Stimulated activated CD4-positive, alpha-beta T cell treated with anti-CD3 and anti-CD28 coated beads, Interleukin-1b, Interleukin-23, amount 100 ng/mL, for 1 hour (primary cell): ENCODE data around the gene CAPN5.
"Not testable (repeated sequence)": the region's sequence is repeated elsewhere in the genome, so short reads cannot be mapped to it uniquely, and the experiment has no call there.

Source experiments
- DNase-seq, 2 donors: peaks; one replicate each; pipeline ENCODE4 v3.0.0-alpha.2; 2020; ENCODE audit warnings: low read depth in 2 of 2

CAPN5 gene

GRCh38 chr11:77083566-77084245, 16.9 kb downstream of the CAPN5 start:
- no peak for DNase-seq

- no peak for DNase-seq
Observed at GRCh38 chr11:77084581-77085191, 17.9 kb downstream of the CAPN5 start.

- no peak for DNase-seq
Observed at GRCh38 chr11:77085652-77086051, 18.9 kb downstream of the CAPN5 start.

GRCh38 chr11:77086521-77087472, 20.0 kb downstream of the CAPN5 start:
- DNase-seq = no peak

GRCh38 chr11:77087723-77088225, 21.0 kb downstream of the CAPN5 start:
- no peak for DNase-seq

GRCh38 chr11:77088236-77089003, 21.6 kb downstream of the CAPN5 start:
- no peak for DNase-seq

GRCh38 chr11:77089004-77089545, 22.3 kb downstream of the CAPN5 start:
- DNase-seq = no peak

GRCh38 chr11:77090046-77090372, 23.2 kb downstream of the CAPN5 start:
- no peak for DNase-seq

GRCh38 chr11:77090373-77091111, 23.8 kb downstream of the CAPN5 start:
- DNase-seq = no peak

- peak; percentile 51 to 56 for DNase-seq
Observed at GRCh38 chr11:77091146-77091940, 24.6 kb downstream of the CAPN5 start.

GRCh38 chr11:77092382-77092781, 25.6 kb downstream of the CAPN5 start:
- DNase-seq = no peak

- DNase-seq = no peak
Observed at GRCh38 chr11:77093056-77093891, 26.5 kb downstream of the CAPN5 start.

- no peak for DNase-seq
Observed at GRCh38 chr11:77093987-77094840, 27.4 kb downstream of the CAPN5 start.

- no peak for DNase-seq
Observed at GRCh38 chr11:77094841-77095365, 28.1 kb downstream of the CAPN5 start.

- DNase-seq = no peak
Observed at GRCh38 chr11:77095551-77096490, 29.1 kb downstream of the CAPN5 start.

- DNase-seq = no peak
Observed at GRCh38 chr11:77096591-77097019, 29.8 kb downstream of the CAPN5 start.

- not testable (repeated sequence) for DNase-seq
Observed at GRCh38 chr11:77097180-77097579, 30.4 kb downstream of the CAPN5 start.
